ENCODE data around the gene KIFC3. TPM values are rescaled to one million over a fixed set of nuclear protein-coding genes. Genes with fewer than 3 reads are reported as not detected.
A peak's percentile ranks its signal among the peaks of the same experiment; 100 is the strongest.

KIFC3 gene
- total RNA-seq, 6 experiments from 2014 or later = 51.8 to 81.5 (median 72.7) TPM

DNA sequence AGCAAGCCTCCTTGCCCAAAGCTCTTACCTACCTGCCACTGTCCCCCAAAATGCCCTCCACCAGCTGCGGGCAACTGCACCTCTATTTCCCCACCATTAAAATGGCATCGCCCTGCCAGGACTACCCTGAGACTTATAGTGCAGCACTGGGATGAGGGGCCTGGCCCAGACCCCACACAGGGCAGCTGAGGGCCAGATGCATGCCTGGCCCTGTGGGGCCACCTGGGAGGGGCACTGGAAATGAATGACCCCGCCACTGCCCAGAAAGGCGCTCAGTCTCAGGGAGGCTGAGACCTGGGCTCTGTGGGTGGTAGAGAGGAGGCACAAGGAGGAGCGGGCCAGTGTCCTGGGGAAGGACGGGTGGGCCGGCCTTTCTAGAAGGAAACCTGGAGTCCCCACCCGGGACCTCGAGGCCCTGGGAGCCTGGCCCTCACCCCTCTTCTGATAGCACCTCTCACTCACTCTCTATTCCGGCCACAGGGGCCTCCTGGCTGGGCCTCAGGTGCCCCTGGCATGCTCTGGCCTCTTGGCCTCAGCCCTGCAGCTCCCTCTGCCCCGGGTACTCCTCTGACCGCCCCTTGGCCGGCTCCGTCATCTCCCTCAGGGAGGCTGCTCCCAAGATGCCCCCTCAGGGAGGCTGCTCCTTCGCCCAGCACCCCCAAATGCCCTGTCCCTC lies 39.8 kb downstream of the KIFC3 start:
- Mint-ChIP-seq H3K4me3 (no peak overlapping the region), H3K27ac (no peak overlapping the region), H3K9me3 (no peaks in the 10 kb centered on the region), H3K36me3 (ENCODE audit: low read depth) (peaks cover 38% of the 10 kb centered on the region), H3K27me3 (ENCODE audit: insufficient read depth) (peaks cover 8% of the 10 kb centered on the region), H3K4me1 (ENCODE audit: low read depth) (peaks cover 19% of the 10 kb centered on the region)
- TF ChIP-seq, protein P1, sequence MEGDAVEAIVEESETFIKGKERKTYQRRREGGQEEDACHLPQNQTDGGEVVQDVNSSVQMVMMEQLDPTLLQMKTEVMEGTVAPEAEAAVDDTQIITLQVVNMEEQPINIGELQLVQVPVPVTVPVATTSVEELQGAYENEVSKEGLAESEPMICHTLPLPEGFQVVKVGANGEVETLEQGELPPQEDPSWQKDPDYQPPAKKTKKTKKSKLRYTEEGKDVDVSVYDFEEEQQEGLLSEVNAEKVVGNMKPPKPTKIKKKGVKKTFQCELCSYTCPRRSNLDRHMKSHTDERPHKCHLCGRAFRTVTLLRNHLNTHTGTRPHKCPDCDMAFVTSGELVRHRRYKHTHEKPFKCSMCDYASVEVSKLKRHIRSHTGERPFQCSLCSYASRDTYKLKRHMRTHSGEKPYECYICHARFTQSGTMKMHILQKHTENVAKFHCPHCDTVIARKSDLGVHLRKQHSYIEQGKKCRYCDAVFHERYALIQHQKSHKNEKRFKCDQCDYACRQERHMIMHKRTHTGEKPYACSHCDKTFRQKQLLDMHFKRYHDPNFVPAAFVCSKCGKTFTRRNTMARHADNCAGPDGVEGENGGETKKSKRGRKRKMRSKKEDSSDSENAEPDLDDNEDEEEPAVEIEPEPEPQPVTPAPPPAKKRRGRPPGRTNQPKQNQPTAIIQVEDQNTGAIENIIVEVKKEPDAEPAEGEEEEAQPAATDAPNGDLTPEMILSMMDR (IDR thresholded peaks at IDR 0.05) = no peak
- DNase-seq = no peak

DNA sequence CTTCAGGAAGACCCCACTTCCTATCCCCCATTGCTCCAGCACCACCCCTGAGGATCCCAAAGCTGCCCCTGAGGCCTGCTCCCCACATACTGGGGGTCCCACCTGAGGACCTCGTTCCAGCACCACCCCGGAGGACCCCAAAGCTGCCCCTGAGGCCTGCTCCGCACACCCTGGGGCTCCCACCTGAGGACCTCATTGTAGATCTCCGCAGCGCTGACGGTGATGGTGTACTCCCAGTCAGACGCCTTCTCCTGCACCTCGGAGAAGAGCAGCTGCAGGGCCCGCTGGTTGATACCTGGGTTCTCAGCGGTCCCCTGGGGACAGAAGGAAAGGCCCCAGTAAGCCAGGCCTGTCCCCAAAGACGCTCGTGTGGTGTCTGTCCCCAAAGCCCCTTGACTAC lies 40.3 kb downstream of the KIFC3 start:
- Mint-ChIP-seq H3K36me3 (ENCODE audit: low read depth) (peaks cover 32% of the 10 kb centered on the region), H3K27me3 (ENCODE audit: insufficient read depth) (peaks cover 8% of the 10 kb centered on the region), H3K4me1 (ENCODE audit: low read depth) (peaks cover 19% of the 10 kb centered on the region), H3K9me3 (no peaks in the 10 kb centered on the region), H3K4me3 (no peak overlapping the region), H3K27ac (peak overlapping the region; percentile 28; the same call in 1 of the 2 replicates)
- TF ChIP-seq, protein P1 (IDR thresholded peaks at IDR 0.05) = no peak
- no peak for DNase-seq

DNA sequence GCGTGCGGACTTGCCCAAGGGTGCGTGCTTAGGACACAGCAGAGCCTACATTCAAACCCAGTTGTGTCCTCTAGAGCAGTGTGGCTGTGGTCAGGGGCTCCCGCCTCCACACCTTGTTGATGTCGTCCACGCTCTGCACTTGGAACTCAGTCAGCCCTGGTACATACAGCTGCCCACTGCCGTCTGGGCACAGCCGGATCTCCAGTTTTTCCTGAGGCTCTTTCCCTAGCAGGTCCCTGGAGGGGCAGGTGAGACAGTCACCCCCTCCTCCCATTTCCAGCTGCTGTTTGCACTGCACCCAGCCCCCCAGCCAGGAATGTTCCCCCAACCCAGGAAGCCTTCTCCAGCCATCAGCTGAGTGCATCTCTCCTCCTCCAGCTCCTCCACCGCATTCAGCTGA lies 41.0 kb downstream of the KIFC3 start:
- no peaks in the 10 kb centered on the region for H3K9me3 Mint-ChIP-seq
- H3K4me3 Mint-ChIP-seq = no peak overlapping the region
- H3K27ac Mint-ChIP-seq = no peak overlapping the region; the same call in 1 of the 2 replicates
- peaks cover 27% of the 10 kb centered on the region for H3K36me3 Mint-ChIP-seq (ENCODE audit: low read depth)
- TF ChIP-seq, protein P1 (IDR thresholded peaks at IDR 0.05) = no peak
- peaks cover 8% of the 10 kb centered on the region for H3K27me3 Mint-ChIP-seq (ENCODE audit: insufficient read depth)
- no peak for DNase-seq
- H3K4me1 Mint-ChIP-seq (ENCODE audit: low read depth) = peaks cover 19% of the 10 kb centered on the region

DNA sequence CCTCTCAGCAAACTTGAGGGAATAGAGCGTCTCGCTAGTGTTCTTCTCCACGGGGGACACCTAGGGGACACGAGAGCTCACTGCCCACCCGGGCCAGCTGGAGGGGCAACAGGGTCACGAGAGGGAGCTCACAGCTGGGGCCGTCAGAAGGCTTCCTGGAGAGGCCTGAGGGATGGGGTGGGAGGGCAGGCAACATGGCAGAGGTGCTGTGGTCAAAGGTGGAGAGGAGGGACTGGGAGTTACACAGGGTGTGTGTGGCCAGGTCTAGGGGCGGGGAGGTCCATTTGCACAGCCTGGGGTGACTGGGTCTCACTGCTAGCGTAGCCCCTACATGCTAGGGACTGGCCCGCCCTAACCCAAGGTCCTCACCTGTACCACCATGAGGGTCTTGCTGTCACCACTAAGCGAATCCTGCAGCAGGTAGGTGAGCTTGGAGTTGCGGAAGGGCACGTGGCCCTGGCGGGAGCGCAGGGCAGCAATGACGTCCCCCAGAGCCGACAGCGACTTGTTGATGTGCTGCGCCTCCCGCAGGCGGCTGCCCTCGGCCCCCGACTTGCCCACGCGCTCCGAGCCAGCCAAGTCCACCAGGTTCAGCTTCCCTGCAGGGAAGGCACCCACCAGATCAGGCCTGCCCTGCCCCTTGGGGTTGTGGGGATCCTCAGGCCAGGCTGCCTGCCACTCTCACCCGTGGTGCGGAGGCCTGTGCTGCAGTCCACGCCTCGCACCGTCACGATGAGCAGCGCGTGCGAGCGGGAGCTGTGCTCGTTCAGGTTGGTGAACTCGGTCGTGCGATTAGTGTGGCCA lies 41.7 kb downstream of the KIFC3 start:
- Mint-ChIP-seq H3K9me3 (no peaks in the 10 kb centered on the region), H3K4me1 (ENCODE audit: low read depth) (peaks cover 19% of the 10 kb centered on the region), H3K36me3 (ENCODE audit: low read depth) (peaks cover 20% of the 10 kb centered on the region), H3K27me3 (ENCODE audit: insufficient read depth) (peaks cover 8% of the 10 kb centered on the region), H3K27ac (no peak overlapping the region), H3K4me3 (no peak overlapping the region)
- DNase-seq = no peak
- TF ChIP-seq, protein P1 (IDR thresholded peaks at IDR 0.05) = no peak

DNA sequence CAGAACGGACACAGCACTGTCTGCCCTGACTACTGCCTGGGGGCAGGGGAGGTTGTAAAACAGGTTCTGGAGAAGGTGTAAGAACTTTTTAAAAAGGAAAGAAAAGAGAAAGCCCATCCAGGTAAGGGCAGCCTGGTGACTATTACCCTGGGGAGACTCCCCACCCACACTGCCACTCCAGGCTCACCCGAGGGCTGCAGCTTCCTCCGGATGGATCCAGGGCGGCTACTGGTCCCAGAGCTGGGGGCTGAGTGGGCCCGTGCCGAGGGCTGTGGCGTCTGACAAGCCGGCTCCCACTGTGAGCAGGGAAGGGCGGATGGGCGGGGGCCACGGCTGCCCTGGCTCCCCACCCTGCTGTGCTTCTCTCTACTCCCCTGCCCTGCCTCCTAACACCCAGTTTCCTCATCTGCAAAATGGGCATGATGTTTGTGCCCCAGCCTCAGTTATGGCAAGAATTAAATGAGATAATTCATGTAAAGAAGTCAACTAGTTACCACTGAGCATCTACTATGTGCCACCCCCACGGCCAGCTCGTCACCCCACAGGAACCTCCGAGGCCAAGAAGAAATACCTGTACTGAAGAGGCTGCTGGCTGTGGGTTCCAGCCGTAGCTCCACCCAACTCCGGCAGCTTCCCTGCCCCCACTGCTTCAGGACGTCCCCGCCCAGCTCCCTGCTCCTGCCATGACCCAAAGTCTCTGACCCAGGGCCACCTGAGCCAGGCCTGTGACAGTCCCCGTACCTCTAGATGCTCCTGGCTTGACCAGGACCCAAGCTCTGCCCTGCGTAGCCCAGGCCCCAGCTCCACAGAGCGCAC lies 42.5 kb downstream of the KIFC3 start:
- Mint-ChIP-seq H3K27ac (no peak overlapping the region; the same call in 1 of the 2 replicates), H3K4me3 (no peak overlapping the region), H3K27me3 (ENCODE audit: insufficient read depth) (peaks cover 8% of the 10 kb centered on the region), H3K36me3 (ENCODE audit: low read depth) (peaks cover 12% of the 10 kb centered on the region; the same call in 1 of the 2 replicates), H3K9me3 (no peaks in the 10 kb centered on the region), H3K4me1 (ENCODE audit: low read depth) (peaks cover 17% of the 10 kb centered on the region)
- TF ChIP-seq, protein P1 (IDR thresholded peaks at IDR 0.05) = no peak
- no peak for DNase-seq

Data from HFFc6 (cell line).